Keratinocyte (primary cell): Measurements from ENCODE around the gene OR52B6. TPM values are rescaled to one million over a fixed set of nuclear protein-coding genes. Genes with fewer than 3 reads are reported as not detected.

Experiments
- DNase-seq: peaks from one replicate; pipeline ENCODE4 v3.0.0-alpha.2; 2011; ENCODE audit warnings: low read depth, missing footprints, low spot score
- FAIRE-seq: peaks from 2 replicates; lab custom pipeline; 2011; peaks lifted over from hg19 to GRCh38; lab: Jason Lieb, UNC
- H2AFZ ChIP-seq: 2 replicates; pipeline ENCODE4 v1.6.0; 2012; ENCODE audit warnings: low read length, control low read depth, inconsistent platforms; ENCODE audit not compliant: control insufficient read depth
- H3K27ac ChIP-seq: 2 replicates; pipeline ENCODE4 v1.5.1; 2011; ENCODE audit warnings: low read length; ENCODE audit not compliant: control insufficient read depth, insufficient read depth
- H3K27me3 ChIP-seq: 3 replicates; pipeline ENCODE4 v1.6.0; 2011; ENCODE audit warnings: low read length; ENCODE audit not compliant: control insufficient read depth, insufficient read depth; ENCODE audit errors: extremely low read depth
- H3K36me3 ChIP-seq, 2 experiments: 2 replicates in 1 of 2; 3 replicates in 1 of 2; pipeline ENCODE4 v1.5.1; 2011; ENCODE audit warnings: low read length in 2 of 2, mild to moderate bottlenecking in 1 of 2; ENCODE audit not compliant: control insufficient read depth in 2 of 2, insufficient read depth in 2 of 2; ENCODE audit errors: extremely low read depth in 1 of 2
- H3K4me1 ChIP-seq: 3 replicates; pipeline ENCODE4 v1.5.1; 2011; ENCODE audit warnings: low read length; ENCODE audit not compliant: control insufficient read depth, insufficient read depth; ENCODE audit errors: extremely low read depth
- H3K4me2 ChIP-seq: 3 replicates; pipeline ENCODE4 v1.6.0; 2011; ENCODE audit warnings: low read depth, low read length; ENCODE audit not compliant: control insufficient read depth, insufficient read depth; ENCODE audit errors: extremely low read depth
- H3K4me3 ChIP-seq, 3 experiments: fragments of 200-600 bp in 1 of 3; sonication (generic) in 1 of 3; 2 replicates in 2 of 3; 3 replicates in 1 of 3; pipeline ENCODE4 v1.5.1; 2011 to 2016; ENCODE audit warnings: low read length in 3 of 3, mild to moderate bottlenecking in 3 of 3, control low read depth in 2 of 3, inconsistent platforms in 1 of 3, low read depth in 1 of 3, mixed read lengths in 1 of 3, mixed run types in 1 of 3, moderate library complexity in 1 of 3; ENCODE audit not compliant: control insufficient read depth in 2 of 3, insufficient read depth in 2 of 3; ENCODE audit errors: extremely low read depth in 1 of 3
- H3K79me2 ChIP-seq: 2 replicates; pipeline ENCODE4 v1.6.0; 2012; ENCODE audit warnings: low read length; ENCODE audit not compliant: control insufficient read depth, insufficient read depth
- H3K9ac ChIP-seq: 3 replicates; pipeline ENCODE4 v1.6.0; 2011; ENCODE audit warnings: low read length; ENCODE audit not compliant: control insufficient read depth, insufficient read depth; ENCODE audit errors: extremely low read depth
- H3K9me1 ChIP-seq: 3 replicates; pipeline ENCODE4 v1.6.0; 2011; ENCODE audit warnings: low read length; ENCODE audit not compliant: control insufficient read depth, insufficient read depth; ENCODE audit errors: extremely low read depth
- H3K9me3 ChIP-seq: 2 replicates; pipeline ENCODE4 v1.5.1; 2012; ENCODE audit warnings: low read depth, low read length; ENCODE audit not compliant: control insufficient read depth
- H4K20me1 ChIP-seq: 3 replicates; pipeline ENCODE4 v1.6.0; 2011; ENCODE audit warnings: low read length; ENCODE audit not compliant: control insufficient read depth, insufficient read depth; ENCODE audit errors: extremely low read depth
- CTCF ChIP-seq, 3 experiments: IDR thresholded peaks in 1 of 3; conservative IDR thresholded peaks in 1 of 3; optimal IDR thresholded peaks in 1 of 3; 2 replicates in 2 of 3; 3 replicates in 1 of 3; pipeline versions ENCODE3 to v1.5.1; 2011; ENCODE audit warnings: low read length in 3 of 3, mild to moderate bottlenecking in 3 of 3, moderate library complexity in 2 of 3, control low read depth in 1 of 3, inconsistent platforms in 1 of 3; ENCODE audit not compliant: insufficient read depth in 2 of 3; ENCODE audit errors: extremely low read depth in 1 of 3
- EZH2 ChIP-seq: IDR thresholded peaks from one replicate; pipeline ENCODE4 v1.6.1; 2012; ENCODE audit warnings: inconsistent platforms, mild to moderate bottlenecking, low read length, moderate library complexity
- dilution Hi-C: fragments of 300-500 bp; cut with MboI; formaldehyde crosslinking; loops from one replicate; pipeline ENCODE4 v1.7.0; 2020; ENCODE audit warnings: low sequenced_read_pairs; ENCODE audit not compliant: extremely low pct_ligation_motif_present
- polyA plus RNA-seq, 5 experiments: library from polyadenylated mRNA; depleted of rRNA in 3 of 5; stranded (reverse) in 3 of 5; stranded (forward) in 1 of 5; unstranded in 1 of 5; fragments of >200 nt; gene quantifications; 1 replicate in 1 of 5; 2 replicates in 3 of 5; 3 replicates in 1 of 5; pipeline versions ENCODE4 v1.2.1 to v1.2.3, GENCODE V29; 2011 to 2012; ENCODE audit warnings: missing spikeins in 2 of 5, low read depth in 1 of 5, low replicate concordance in 1 of 5

The OR52B6 gene
- polyA plus RNA-seq, 1 donor (not counting 4 experiments of a cell fraction or from before 2014, with no cell fraction given): not detected

DNA sequence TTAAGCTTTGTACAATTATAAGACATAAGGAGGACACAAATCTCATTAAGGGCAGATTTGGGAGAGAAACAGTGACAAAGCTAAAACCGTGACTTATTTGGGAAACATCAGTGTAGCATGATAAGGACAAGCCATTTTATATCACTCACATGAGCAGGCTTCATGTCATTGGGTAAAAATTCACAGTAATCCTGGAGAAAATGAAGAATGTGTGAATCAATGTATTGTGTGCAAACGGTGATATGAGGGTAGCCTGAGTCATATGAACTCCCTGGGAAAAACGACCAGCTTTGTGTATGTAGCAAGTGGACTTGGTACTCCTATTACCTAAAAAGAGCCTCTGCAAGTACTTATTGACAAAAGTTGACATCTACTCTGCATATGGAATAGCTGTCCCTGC, 38.1 kb downstream of the OR52B6 start:
- peaks cover 35% of the 10 kb centered on the region for H3K4me1 ChIP-seq
- H3K27ac ChIP-seq: peak overlapping the region; percentile 88
- FAIRE-seq (peak; percentile 80), DNase-seq (peak; percentile 38)
- no peaks in the 10 kb centered on the region for H3K79me2 ChIP-seq
- no peaks in the 10 kb centered on the region for H3K27me3 ChIP-seq
- H3K4me2 ChIP-seq: peak overlapping the region; percentile 58
- TF ChIP-seq EZH2 (no peak), CTCF (optimal IDR thresholded peaks at IDR 0.05 in 1 of 3, IDR thresholded peaks at IDR 0.05 in 1 of 3, conservative IDR thresholded peaks at IDR 0.05 in 1 of 3; ENCODE audit: extremely low read depth in 1 of 3, insufficient read depth in 2 of 3, low read length in 3 of 3) (no peak)
- H3K9me3 ChIP-seq: no peaks in the 10 kb centered on the region
- H3K4me3 ChIP-seq: peak overlapping the region in 1 of 3 experiments; percentile 37
- no peak overlapping the region for H2AFZ ChIP-seq
- dilution Hi-C loops: no loop called here
- no peaks in the 10 kb centered on the region for H3K36me3 ChIP-seq
- no peaks in the 10 kb centered on the region for H3K9me1 ChIP-seq
- no peaks in the 10 kb centered on the region for H4K20me1 ChIP-seq
- H3K9ac ChIP-seq: peak overlapping the region; percentile 34

DNA sequence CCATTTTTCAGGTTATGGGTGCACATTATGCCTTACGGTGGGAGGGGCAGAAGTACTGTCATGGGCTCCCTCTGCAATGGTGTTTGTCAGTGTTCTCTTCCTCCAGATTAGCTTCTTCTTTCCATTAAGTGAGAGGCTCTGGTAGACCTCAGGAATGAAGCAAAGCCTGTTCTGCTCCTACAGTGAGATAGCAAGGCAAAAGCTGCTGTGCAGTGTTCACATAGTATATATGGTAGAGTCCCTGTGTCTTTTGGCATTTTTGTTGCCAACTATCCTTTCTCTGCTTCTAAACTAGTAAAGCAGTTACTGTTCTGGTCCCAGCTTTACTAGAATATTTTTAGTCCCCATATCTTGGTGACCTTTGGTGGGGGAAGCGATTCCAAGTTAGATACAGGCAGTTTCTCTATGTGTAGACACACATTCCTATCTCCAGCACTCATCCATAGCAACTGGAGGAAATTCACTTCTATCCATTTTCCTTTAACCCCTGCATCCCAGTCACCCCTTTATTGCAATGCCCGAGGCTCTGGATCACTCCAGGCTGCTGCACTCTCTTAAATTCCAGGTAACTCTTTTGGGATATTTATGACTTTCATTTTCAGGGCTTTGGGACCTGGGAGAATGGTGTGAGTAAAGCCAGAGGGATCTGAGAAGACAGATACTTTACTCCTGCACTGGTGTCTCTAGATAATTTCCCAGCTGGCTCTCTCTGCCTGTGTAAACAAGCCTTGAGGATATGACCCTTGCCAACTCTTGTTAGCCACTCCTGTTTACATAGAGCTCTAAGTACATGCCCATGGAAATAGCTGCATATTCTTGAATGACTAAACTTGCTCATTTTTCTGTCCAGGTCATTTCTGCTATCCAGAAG, 40.2 kb downstream of the OR52B6 start:
- Histone ChIP-seq H3K27ac (peak overlapping the region; percentile 88), H3K9me1 (no peaks in the 10 kb centered on the region), H4K20me1 (no peaks in the 10 kb centered on the region), H2AFZ (peak overlapping the region; percentile 29), H3K79me2 (no peaks in the 10 kb centered on the region), H3K9ac (peak overlapping the region; percentile 50), H3K4me3 (peak overlapping the region; percentile 18 to 61 (median 54)), H3K4me1 (peaks cover 51% of the 10 kb centered on the region), H3K36me3 (no peaks in the 10 kb centered on the region), H3K27me3 (no peaks in the 10 kb centered on the region), H3K9me3 (no peaks in the 10 kb centered on the region), H3K4me2 (peak overlapping the region; percentile 82)
- TF ChIP-seq CTCF (optimal IDR thresholded peaks at IDR 0.05 in 1 of 3, IDR thresholded peaks at IDR 0.05 in 1 of 3, conservative IDR thresholded peaks at IDR 0.05 in 1 of 3; ENCODE audit: extremely low read depth in 1 of 3, insufficient read depth in 2 of 3, low read length in 3 of 3) (no peak), EZH2 (no peak)
- FAIRE-seq: peak; percentile 83
- dilution Hi-C loops: no loop called here
- no peak for DNase-seq
